Calu3 (cell line): Measurements from ENCODE around the gene RSPRY1. TPM values are rescaled to one million over a fixed set of nuclear protein-coding genes. Genes with fewer than 3 reads are reported as not detected.

ENCODE experiments used
- BruUV-seq: library from RNA; stranded (reverse); fragments of 400-500 nt; replicated peaks from 2 replicates; lab custom pipeline; 2021; lab: Mats Ljungman, UMichigan
- CTCF ChIA-PET: fragments of 300-600 bp; sonication (Branson Sonifier 250); formaldehyde crosslinking; loops from one replicate; lab custom pipeline; 2022; ENCODE audit warnings: antibody characterized with exemption; lab: Charles Lee
- DNase-seq: peaks from one replicate; pipeline ENCODE4 v3.0.0; 2022
- H3K27ac Mint-ChIP-seq: one replicate; pipeline ENCODE4 v1.8.0; 2022; ENCODE audit warnings: mixed read lengths; ENCODE audit not compliant: unreplicated experiment
- H3K27me3 Mint-ChIP-seq: one replicate; pipeline ENCODE4 v1.8.0; 2022; ENCODE audit warnings: mixed read lengths; ENCODE audit not compliant: unreplicated experiment
- H3K36me3 Mint-ChIP-seq: one replicate; pipeline ENCODE4 v1.8.0; 2022; ENCODE audit warnings: mild to moderate bottlenecking, moderate library complexity, mixed read lengths; ENCODE audit not compliant: insufficient read depth, unreplicated experiment
- H3K4me1 Mint-ChIP-seq: one replicate; pipeline ENCODE4 v1.8.0; 2022; ENCODE audit warnings: mild to moderate bottlenecking, low read depth, mixed read lengths; ENCODE audit not compliant: unreplicated experiment
- H3K4me3 Mint-ChIP-seq: one replicate; pipeline ENCODE4 v1.8.0; 2022; ENCODE audit warnings: mild to moderate bottlenecking, low read depth, moderate library complexity, mixed read lengths; ENCODE audit not compliant: unreplicated experiment
- H3K9me3 Mint-ChIP-seq: one replicate; pipeline ENCODE4 v1.8.0; 2022; ENCODE audit warnings: low read depth, mixed read lengths; ENCODE audit not compliant: unreplicated experiment
- CTCF ChIP-seq: fragments of 200-600 bp; IDR thresholded peaks from one replicate; pipeline ENCODE4 v1.8.0; 2022; ENCODE audit warnings: antibody characterized with exemption; ENCODE audit not compliant: unreplicated experiment
- intact Hi-C: fragments of 100-400 bp; cut with micrococcal nuclease; formaldehyde crosslinking; loops from one replicate; pipeline ENCODE4 v1.10.0; 2022; ENCODE audit not compliant: unreplicated experiment
- total RNA-seq: library from RNA; stranded (reverse); gene quantifications from 2 replicates; pipeline ENCODE4 v1.2.3, GENCODE V29; 2022

RSPRY1 gene
- total RNA-seq, 1 experiment from 2014 or later: 43.6 TPM

- H3K27ac Mint-ChIP-seq: no peak overlapping the region
- no peak for DNase-seq
- CTCF ChIA-PET: no interaction called here
- H3K4me3 Mint-ChIP-seq: no peak overlapping the region
- no peak for TF ChIP-seq CTCF
- no peaks in the 10 kb centered on the region for H3K9me3 Mint-ChIP-seq
- BruUV-seq: no TSS peak
- H3K36me3 Mint-ChIP-seq: peaks cover 53% of the 10 kb centered on the region
- intact Hi-C loops: loop anchor here (5.0 kb wide), 1 partner anchor 300 kb away; the partner anchor contains the start of gene SLC12A3
- no peaks in the 10 kb centered on the region for H3K27me3 Mint-ChIP-seq
- H3K4me1 Mint-ChIP-seq: peaks cover 12% of the 10 kb centered on the region
Observed at GRCh38 chr16:57167538-57167937, 18.6 kb upstream of the RSPRY1 start.

- Mint-ChIP-seq H3K27me3 (no peaks in the 10 kb centered on the region), H3K4me1 (peaks cover 12% of the 10 kb centered on the region), H3K9me3 (no peaks in the 10 kb centered on the region), H3K4me3 (no peak overlapping the region), H3K36me3 (peaks cover 50% of the 10 kb centered on the region), H3K27ac (no peak overlapping the region)
- no TSS peak for BruUV-seq
- peak; percentile 22 for TF ChIP-seq CTCF
- DNase-seq: no peak
- intact Hi-C loops: loop anchor here (1.0 to 5.0 kb wide), 2 partner anchors 84 to 301 kb away; partner anchors contain the start of gene SLC12A3
- CTCF ChIA-PET: no interaction called here
Observed at GRCh38 chr16:57167953-57168352, 18.2 kb upstream of the RSPRY1 start.

GRCh38 chr16:57169327-57169726 is 16.8 kb upstream of the RSPRY1 start:
- BruUV-seq: no TSS peak
- TF ChIP-seq CTCF: no peak
- Mint-ChIP-seq H3K4me3 (no peak overlapping the region), H3K27ac (no peak overlapping the region), H3K36me3 (peaks cover 52% of the 10 kb centered on the region), H3K4me1 (peaks cover 12% of the 10 kb centered on the region), H3K9me3 (no peaks in the 10 kb centered on the region), H3K27me3 (no peaks in the 10 kb centered on the region)
- DNase-seq: no peak
- intact Hi-C loops: loop anchor here (5.0 kb wide), 1 partner anchor 302 kb away; the partner anchor contains the start of gene SLC12A3
- CTCF ChIA-PET: interaction anchor here (0.5 kb wide), 1 partner anchor 125 kb away, joined by 6 read pairs; no protein-coding TSS in a partner anchor

GRCh38 chr16:57172721-57173290 is 13.3 kb upstream of the RSPRY1 start:
- no peak for TF ChIP-seq CTCF
- H3K36me3 Mint-ChIP-seq: peaks cover 39% of the 10 kb centered on the region
- DNase-seq: no peak
- H3K27me3 Mint-ChIP-seq: no peaks in the 10 kb centered on the region
- H3K4me1 Mint-ChIP-seq: no peaks in the 10 kb centered on the region
- intact Hi-C loops: no loop called here
- no peak overlapping the region for H3K27ac Mint-ChIP-seq
- CTCF ChIA-PET: no interaction called here
- BruUV-seq: no TSS peak
- H3K9me3 Mint-ChIP-seq: no peaks in the 10 kb centered on the region
- no peak overlapping the region for H3K4me3 Mint-ChIP-seq
